HG03064 (cell line): ENCODE results near the gene AKT3.
A peak's percentile ranks its signal among the peaks of the same experiment; 100 is the strongest.
"Not testable (repeated sequence)": the region's sequence is repeated elsewhere in the genome, so short reads cannot be mapped to it uniquely, and the experiment has no call there.

Experiments used
- ATAC-seq: cut with Tn5 transposase; IDR thresholded peaks from one replicate; pipeline ENCODE4 v1.9.1; 2021; ENCODE audit warnings: low read depth; ENCODE audit not compliant: unreplicated experiment

Gene AKT3

DNA sequence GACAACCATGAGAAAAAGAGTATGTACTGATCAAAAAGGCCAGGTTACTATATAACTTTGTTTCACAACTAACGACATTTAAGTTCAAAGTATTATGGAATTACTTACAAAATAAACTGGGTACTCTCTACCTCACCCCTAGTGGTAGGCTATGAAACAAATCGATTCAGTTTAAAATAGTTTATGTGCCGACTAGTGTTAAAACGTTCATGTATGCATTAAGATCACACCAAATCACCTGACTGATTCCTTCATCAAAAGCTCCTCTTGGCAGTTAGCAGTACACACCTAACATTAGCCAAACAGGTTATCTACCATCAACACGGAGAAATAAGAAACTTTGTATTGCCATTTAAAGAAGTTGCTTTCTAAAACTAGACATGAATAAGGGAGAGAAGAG lies 137.1 kb downstream of the AKT3 start:
- ATAC-seq = no peak

DNA sequence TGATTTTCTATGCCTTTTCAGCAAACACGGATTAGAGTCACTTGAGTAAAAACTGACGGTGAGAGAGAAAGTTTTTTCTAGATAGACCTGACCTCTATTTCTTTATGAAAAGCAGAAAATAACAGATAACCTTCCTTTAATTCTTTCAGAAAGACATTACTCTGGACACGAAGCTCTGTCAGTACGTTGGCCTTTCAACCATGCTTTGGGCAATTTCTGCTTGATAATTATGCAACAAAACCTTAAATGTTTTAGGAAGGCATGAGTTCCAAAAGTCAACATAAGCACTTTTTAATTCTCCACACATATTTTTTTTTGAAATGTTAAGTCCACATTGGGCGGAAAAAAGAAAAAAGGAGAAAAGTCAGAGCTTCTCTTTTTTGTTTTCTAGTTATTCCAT lies 137.8 kb downstream of the AKT3 start:
- no peak for ATAC-seq

DNA sequence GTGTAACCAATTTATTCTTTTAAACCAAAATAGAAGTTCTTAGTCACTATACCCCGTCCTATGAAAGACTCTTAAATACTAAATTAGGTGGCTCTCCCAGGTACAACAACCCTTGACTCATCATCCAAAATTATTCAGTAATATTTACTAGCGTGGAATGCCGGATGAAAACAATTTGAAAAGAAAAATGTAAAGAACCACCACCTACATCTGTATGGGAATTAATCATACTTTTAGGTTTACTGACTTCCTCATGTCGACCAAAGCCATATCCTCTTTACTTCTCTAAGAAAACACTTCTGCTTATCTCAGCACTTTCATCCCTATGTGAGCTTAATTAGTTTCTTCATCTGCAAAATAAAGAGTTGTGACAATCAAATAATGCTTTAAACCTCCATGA lies 139.6 kb downstream of the AKT3 start:
- no peak for ATAC-seq

DNA sequence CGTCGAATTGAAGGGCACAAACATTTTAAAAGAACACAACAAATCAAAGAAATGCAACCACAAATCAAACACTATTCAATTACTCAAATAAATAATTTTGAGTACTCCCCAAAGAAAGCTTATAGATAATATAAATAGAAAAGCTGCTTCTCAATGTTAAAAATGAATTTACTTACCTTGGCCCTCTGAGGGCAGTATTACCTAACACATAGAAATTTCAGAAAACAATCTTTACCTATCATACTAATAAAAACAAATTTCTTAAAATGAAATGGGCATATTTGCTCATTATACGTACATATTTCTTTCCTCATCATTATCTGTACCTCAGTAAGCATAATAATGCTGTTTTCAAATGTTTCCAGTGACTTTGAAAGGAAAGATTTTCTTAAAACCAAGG lies 141.8 kb downstream of the AKT3 start:
- ATAC-seq = no peak

DNA sequence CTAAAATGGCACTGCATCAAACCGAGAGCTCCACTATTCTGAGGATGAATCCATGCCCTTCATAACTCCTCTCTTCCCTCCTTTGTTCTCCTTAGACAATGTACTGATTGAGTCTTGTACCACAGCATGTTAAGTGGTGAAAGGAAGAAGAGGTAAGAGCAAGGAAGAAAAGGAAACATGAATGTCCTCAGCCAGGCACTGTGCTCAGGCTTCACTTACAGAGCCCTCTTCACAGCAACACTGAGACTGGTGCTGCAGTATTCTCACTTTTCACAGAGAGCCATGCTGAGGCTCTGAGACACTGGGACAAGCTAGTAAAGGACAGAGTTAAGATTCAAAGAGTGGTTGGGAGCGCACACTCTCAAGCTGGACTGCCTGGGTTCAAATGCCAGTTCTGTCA lies 143.5 kb downstream of the AKT3 start:
- no peak for ATAC-seq

DNA sequence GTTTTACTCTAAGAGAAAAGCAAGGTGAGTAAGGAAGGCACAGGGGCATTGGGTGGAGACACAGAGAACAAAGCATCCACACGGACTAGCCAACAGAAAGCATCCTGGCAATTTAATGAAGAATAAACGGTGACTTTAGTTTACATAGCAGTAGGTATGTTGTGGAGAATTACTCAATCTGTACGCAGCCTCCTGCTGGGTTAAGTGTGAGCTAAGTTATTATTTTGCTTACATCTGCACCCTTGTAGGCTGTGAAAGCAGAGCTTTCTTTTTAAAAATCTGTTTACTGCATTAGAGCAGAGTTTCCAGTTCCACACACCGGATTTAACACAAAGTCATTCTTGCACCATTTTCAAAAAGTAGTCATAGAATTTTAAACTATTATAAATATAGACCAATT lies 144.5 kb downstream of the AKT3 start:
- ATAC-seq = no peak

DNA sequence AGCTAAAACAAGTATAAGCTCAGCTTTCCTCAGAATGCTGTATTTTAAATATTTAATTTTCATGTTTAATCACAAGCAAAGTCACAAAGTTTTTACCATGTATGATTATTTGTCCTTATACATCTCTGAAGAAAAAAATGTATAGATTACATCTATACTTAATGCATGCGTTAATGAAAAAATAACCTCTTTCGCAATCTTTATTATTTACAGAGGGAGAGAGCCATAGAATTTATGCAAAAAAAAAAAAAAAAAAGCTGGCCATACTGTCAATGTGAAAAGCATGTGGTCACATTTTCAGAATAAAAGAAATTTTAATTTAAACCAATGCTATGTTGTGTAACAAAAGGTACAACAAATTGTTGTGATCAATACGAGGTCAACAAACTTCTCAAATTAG lies 148.2 kb downstream of the AKT3 start:
- ATAC-seq = no peak

DNA sequence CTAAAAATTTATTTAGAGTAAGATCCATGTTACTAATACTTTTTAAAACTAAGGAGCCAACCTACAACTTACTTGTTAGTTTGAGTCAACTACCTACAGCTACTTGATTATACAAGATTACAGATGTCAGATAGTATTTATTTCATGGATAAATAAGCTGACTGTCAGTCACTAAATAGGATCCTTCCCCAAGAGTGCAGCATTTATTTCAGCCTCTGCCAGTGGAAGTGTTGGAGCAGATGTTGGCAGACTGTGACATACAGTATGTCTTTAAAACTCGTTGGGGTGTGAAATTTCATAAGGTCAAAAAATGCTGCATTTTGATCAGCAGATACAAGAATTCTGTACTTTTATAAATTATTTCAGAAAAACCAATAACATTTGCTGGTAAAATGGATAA lies 156.2 kb downstream of the AKT3 start:
- no peak for ATAC-seq

DNA sequence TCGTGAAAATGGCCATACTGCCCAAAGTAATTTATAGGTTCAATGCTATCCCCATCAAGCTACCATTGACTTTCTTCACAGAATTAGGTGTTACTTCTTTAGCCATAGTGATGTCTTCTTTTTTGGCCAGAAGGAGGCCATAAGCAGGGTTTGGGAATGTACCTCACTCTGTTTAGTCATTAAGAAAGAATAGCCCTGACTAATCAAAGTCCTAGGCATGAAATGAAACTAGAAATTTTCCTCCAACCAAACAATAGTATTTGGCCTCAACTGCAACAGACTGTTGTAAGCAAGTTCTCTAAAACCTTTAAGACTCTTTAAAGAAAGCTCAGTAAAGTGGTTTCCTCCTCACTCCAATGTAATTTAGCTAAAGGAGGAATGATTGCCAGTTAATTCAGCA lies 163.9 kb downstream of the AKT3 start:
- no peak for ATAC-seq

DNA sequence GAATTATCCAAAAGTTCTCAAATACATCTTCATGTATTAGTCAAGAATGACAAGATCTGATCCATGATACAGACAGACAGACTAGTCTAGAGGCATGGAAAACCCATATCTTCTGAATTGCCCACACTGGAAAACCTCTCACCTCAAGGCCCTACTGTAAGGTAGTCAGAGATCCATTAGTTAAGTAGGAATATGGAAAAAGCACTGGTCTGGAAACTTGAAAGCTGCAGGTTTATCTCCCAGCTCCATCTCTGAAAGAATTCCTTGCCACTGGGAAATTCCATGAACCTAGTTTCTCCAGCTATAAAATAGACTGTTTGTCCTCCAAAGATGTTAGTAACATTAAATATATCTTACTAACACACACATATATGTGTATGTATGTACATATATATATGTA lies 169.2 kb downstream of the AKT3 start:
- ATAC-seq = no peak

DNA sequence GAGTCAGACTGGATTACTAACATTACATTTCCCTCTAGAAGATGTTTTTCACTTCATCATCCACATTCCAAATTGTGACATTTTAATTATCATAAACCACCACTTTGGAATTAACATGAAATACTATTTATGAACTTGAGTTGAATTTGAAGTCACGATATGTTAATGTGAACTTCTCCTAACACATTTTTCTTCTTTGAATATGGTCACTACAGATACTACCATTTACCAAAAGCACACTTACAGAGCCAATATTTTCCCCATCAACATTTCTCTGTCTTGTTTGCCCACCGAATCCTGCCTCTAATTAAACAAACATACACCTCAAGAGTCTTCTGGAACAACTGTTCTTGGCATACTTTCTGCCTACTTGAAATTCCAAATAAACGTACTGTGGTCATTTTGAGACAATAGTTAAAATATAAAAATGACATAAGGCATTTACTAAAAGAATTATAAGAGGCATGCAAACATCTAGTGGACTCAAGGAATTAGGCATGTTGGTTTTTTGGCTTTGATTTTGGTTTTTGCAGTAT lies 177.4 kb downstream of the AKT3 start:
- no peak for ATAC-seq

DNA sequence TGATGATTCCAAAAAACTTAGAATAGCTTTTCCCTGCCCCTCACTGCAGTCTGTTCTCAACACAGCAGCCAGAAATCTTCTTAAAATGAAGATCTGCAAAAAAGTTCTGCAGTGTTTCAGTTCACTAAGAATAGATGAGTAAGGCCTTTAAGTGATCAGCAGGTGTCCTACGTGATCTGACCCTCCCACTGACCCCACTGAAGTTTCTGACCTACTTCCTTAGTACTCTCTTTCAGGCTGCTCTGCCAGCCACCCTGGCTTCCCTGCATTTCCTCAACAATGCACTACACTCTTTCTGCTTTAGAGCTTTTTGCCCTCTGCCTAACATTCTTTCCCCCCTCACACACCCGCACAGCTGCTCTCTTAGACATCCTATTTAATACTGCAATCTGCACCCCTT lies 182.5 kb downstream of the AKT3 start:
- peak; percentile 83 for ATAC-seq

DNA sequence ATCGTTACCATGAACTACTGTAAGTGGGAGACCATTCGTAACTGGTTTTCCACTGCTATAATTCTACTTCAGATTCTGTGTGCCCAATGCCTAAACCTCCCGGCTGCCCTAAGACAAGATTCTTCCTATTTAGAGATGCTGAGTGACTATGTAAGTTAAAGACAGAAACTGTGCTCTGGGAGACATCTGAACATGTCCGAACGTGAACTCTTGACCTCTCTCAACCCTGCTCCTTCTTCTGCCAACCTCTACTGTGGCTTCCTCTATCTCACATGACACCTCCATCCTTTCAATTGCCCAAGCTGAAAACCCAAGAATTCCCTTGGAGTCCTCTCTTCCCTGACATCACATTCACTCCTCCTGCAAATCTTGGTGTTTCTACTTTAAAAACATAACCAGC lies 182.9 kb downstream of the AKT3 start:
- ATAC-seq = no peak

DNA sequence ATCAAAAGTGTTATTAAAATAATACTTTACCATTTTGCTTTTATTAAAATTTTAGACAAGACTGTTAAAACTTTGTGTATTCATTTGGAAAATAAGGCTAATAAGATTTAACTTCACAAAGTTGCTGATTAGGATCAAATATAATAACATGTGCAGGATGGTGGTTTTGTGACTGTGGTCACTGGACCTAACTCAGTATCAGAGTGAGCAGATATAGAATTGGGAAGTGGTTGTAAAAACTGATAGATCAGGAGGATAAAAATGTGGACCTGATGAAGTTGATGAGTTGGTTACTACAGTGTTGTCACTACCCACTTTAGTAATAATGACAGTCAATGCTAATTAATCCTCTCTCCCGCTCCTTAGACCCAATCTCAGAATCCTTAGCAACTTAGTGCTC lies 186.4 kb downstream of the AKT3 start:
- no peak for ATAC-seq

DNA sequence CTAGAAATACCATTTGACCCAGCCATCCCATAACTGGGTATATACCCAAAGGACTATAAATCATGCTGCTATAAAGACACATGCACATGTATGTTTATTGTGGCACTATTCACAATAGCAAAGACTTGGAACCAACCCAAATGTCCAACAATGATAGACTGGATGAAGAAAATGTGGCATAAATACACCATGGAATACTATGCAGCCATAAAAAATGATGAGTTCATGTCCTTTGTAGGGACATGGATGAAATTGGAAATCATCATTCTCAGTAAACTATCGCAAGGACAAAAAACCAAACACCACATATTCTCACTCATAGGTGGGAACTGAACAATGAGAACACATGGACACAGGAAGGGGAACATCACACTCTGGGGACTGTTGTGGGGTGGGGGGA lies 187.9 kb downstream of the AKT3 start:
- not testable (repeated sequence) for ATAC-seq

DNA sequence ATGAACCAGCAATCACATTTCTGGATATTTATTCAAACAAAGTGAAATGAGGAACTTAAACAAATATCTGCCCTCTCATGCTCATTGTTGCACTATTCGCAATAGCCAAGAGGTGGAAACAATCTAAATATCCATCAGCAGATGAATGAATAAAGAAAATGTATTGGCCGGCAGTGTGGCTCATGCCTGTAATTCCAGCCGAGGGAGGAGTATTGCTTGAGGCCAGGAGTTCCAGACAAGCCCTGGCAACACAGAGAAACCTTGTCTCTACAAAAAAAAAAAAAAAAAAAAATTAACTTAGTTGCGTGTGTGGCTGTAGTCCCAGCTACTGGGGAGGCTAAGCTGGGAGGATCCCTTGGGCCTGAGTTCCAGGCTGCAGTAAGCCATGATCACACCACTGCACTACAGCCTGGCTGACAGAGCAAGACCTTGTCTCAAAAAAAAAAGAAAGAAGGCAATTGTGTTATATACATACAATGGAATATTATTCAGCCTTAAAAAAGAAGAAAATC lies 191.4 kb downstream of the AKT3 start:
- ATAC-seq = no peak

DNA sequence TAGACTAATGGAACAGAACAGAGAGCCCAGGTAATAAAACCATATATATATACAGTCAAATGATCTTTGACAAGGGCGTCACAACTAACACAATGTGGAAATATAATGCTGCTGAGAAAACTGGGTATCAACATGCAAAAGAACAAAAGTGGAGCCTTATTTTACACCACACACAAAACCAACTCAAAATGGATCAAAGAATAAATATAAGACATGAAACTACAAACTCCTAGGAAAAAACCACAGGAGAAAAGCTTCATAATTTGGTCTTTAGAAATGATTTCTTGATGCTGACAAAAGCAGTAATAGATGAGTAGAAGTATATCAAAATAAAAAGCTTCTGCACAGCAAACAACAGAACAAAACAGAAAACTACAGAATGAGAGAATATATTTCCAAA lies 192.2 kb downstream of the AKT3 start:
- no peak for ATAC-seq

DNA sequence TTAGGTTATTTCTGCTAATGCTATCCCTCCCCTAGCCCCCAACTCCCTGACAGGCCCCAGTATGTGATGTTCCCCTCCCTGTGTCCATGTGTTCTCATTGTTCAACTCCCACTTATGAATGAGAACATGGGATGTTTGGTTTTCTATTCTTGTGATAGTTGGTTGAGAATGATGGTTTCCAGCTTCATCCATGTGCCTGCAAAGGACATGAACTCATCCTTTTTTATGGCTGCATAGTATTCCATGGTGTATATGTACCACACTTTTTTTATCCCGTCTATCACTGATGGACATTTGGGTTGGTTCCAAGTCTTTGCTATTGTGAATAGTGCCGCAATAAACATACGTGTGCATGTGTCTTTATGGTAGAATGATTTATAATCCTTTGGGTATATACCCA lies 200.5 kb downstream of the AKT3 start:
- not testable (repeated sequence) for ATAC-seq

DNA sequence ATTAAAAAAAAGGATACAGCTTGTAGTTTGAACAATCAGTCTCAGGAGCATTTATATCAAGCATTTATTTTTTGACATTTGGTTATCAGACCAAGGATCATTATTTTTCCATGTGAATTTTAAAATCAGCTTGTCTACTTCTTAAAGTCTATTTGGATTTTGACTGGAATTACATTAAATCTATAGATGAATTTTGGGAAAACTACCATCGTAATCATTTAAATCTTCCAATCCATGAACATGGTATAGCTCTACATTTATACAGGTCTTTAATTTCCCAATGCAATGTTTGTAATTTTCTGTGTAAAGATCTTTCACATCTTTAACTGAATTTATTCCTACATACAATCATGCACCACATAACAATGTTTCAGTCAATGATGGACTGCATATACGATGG lies 203.2 kb downstream of the AKT3 start:
- no peak for ATAC-seq

DNA sequence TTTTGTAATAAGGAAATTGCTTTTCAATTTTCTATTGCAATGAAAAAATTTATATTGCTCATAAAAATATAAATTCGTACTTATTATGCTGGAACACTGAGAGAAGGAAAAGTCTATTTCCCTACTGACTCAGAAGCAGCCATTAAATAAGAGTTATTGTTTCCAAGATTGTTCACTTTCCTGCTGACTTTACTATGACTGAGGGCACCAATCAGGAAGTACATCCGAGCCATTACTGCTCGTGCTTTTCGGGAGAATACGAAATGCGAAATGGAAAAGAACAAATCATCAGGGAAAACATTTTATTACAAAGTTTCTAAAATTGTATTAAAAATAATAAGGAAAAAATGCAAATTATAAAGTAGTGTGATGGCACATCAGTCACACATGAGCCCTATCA lies 204.8 kb downstream of the AKT3 start:
- ATAC-seq = no peak

DNA sequence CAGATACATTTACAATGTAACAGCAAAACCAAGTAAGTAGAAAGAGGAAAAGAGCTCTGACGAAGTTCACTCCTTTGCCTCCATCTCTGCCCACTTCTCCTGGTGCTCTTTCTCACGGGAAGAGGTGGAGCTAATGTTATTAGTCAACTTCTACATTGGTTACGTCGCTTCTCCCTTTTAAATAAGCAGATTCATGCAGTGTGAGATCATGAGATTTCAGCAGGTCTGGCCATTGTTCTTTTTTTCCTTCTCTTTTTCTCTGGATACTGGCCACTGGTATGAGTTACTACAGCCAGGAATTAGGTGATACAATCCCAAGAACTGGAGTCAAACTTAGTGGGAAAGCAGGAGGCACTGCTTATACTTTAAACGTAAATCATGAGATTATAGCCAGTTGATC lies 207.1 kb downstream of the AKT3 start:
- ATAC-seq = no peak

DNA sequence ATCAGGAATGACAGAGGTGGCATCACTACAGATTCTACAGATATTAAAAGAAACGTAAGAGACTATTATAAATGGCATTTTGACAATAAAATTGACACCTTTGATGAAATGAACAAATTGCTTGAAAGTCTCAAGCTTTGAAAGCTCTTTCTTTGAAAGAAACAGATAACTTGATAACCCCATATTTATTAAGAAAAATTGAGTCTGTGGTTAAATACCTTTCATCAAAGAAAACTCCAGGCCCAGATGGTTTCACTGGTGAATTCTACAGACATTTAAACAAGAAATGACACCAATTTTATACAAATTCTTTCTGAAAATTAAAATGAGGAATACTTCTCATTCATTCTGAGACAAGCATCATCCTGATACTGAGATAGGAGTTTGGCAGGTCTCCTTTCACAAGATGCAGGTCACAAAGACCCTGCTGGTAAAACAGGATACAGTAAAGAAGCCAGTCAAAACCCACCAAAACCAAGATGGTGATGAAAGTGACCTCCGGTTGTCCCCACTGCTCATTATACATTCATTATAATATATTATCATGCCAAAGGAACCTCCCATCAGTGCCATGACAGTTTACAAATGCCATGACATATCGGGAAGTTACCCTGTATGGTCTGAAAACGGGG lies 210.9 kb downstream of the AKT3 start:
- no peak for ATAC-seq

DNA sequence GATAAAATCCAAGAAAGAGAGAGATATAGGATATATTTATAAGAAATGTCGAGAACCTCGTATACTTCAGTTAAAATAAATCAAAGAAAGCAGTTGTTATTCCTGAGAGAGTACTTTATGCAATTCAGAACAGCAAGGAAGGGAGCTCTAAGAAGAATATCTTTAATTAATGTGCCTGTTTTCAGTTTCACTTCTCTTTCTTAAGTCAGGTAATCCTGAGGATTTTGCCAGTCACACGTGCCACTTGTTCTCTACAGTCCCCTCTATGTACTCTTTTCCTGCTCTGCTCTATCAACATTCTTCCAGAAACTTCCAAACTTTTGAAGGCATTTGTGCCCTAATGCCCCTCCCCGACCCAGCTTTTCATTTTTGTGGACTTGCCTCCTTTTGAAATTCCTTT lies 211.9 kb downstream of the AKT3 start:
- ATAC-seq = no peak
